ENCODE results near the gene STATH. TPM values are rescaled to one million over a fixed set of nuclear protein-coding genes. Genes with fewer than 3 reads are reported as not detected.

STATH gene
- polyA plus RNA-seq (2013) = not detected in 2 replicates

- Histone ChIP-seq H3K79me2 (ENCODE audit: control insufficient read depth, insufficient read depth, low read length, poor library complexity) (no peaks in the 10 kb centered on the region), H3K14ac (ENCODE audit: low read length) (no peak within 1 kb of the TSS), H3K23ac (ENCODE audit: low read length) (no peak within 1 kb of the TSS), H3K4me1 (ENCODE audit: control insufficient read depth in 1 of 2, insufficient read depth in 2 of 2, low read length in 2 of 2) (no peaks in the 10 kb centered on the region), H3K9me3 (ENCODE audit: insufficient read depth, low read depth, low read length) (no peaks in the 10 kb centered on the region), H2AK5ac (ENCODE audit: low read length) (no peak within 1 kb of the TSS), H3K4me3 (ENCODE audit: low read depth, low read length) (no peak within 1 kb of the TSS), H4K8ac (ENCODE audit: low read depth, low read length) (no peak within 1 kb of the TSS), H3K9ac (ENCODE audit: low read length) (no peak within 1 kb of the TSS), H3K18ac (ENCODE audit: low read length) (no peak within 1 kb of the TSS), H4K12ac (ENCODE audit: low read depth, low read length) (no peak within 1 kb of the TSS), H4K91ac (ENCODE audit: low read depth, low read length) (no peak within 1 kb of the TSS), H2BK12ac (ENCODE audit: low read length) (no peak within 1 kb of the TSS), H3K27ac (ENCODE audit: low read depth, low read length) (no peak within 1 kb of the TSS), H3K79me1 (ENCODE audit: low read length) (no peaks in the 10 kb centered on the region), H3K27me3 (ENCODE audit: insufficient read depth, low read length) (no peaks in the 10 kb centered on the region), H2BK120ac (ENCODE audit: insufficient read depth, low read length, poor library complexity) (no peak within 1 kb of the TSS), H2BK5ac (ENCODE audit: low read depth, low read length, poor library complexity) (no peak within 1 kb of the TSS), H3K4ac (ENCODE audit: low read depth, low read length) (no peak within 1 kb of the TSS), H3K4me2 (ENCODE audit: low read length) (no peak within 1 kb of the TSS), H3K36me3 (ENCODE audit: control insufficient read depth in 1 of 2, insufficient read depth in 2 of 2, low read length in 2 of 2) (no peaks in the 10 kb centered on the region), H2AFZ (ENCODE audit: insufficient read depth, low read length, poor library complexity) (no peak within 1 kb of the TSS)
- WGBS (ENCODE audit: extremely low coverage, insufficient coverage, insufficient read length) = no CpG with 5 or more reads among the region's 3 CpGs
- peak in 1 of 2 donors; percentile 3 for DNase-seq
Observed at GRCh38 chr4:69995526-69996016, at the start of gene STATH. TSS of gene STATH (plus strand) at chr4:69995966. CDS start at chr4:69998438, 2,472 bp downstream.

- no peak overlapping the region for H4K8ac ChIP-seq (ENCODE audit: low read depth, low read length)
- H3K9ac ChIP-seq (ENCODE audit: low read length) = no peak overlapping the region
- no peak overlapping the region for H4K91ac ChIP-seq (ENCODE audit: low read depth, low read length)
- no peak overlapping the region for H2AK5ac ChIP-seq (ENCODE audit: low read length)
- no peak overlapping the region for H2BK12ac ChIP-seq (ENCODE audit: low read length)
- WGBS (ENCODE audit: extremely low coverage, insufficient coverage, insufficient read length) = no CpG with 5 or more reads among the region's 3 CpGs
- H3K4me2 ChIP-seq (ENCODE audit: low read length) = no peak overlapping the region
- no peak overlapping the region for H3K27ac ChIP-seq (ENCODE audit: low read depth, low read length)
- H4K12ac ChIP-seq (ENCODE audit: low read depth, low read length) = no peak overlapping the region
- no peaks in the 10 kb centered on the region for H3K79me1 ChIP-seq (ENCODE audit: low read length)
- no peak overlapping the region for H3K18ac ChIP-seq (ENCODE audit: low read length)
- no peak overlapping the region for H2AFZ ChIP-seq (ENCODE audit: insufficient read depth, low read length, poor library complexity)
- no peak overlapping the region for H3K23ac ChIP-seq (ENCODE audit: low read length)
- no peak for DNase-seq
- no peak overlapping the region for H2BK5ac ChIP-seq (ENCODE audit: low read depth, low read length, poor library complexity)
- H3K27me3 ChIP-seq (ENCODE audit: insufficient read depth, low read length) = no peaks in the 10 kb centered on the region
- H2BK120ac ChIP-seq (ENCODE audit: insufficient read depth, low read length, poor library complexity) = no peak overlapping the region
- H3K14ac ChIP-seq (ENCODE audit: low read length) = no peak overlapping the region
- H3K4me1 ChIP-seq (ENCODE audit: control insufficient read depth in 1 of 2, insufficient read depth in 2 of 2, low read length in 2 of 2) = no peaks in the 10 kb centered on the region
- H3K9me3 ChIP-seq (ENCODE audit: insufficient read depth, low read depth, low read length) = no peaks in the 10 kb centered on the region
- H3K4me3 ChIP-seq (ENCODE audit: low read depth, low read length) = no peak overlapping the region
- H3K36me3 ChIP-seq (ENCODE audit: control insufficient read depth in 1 of 2, insufficient read depth in 2 of 2, low read length in 2 of 2) = no peaks in the 10 kb centered on the region
- no peak overlapping the region for H3K4ac ChIP-seq (ENCODE audit: low read depth, low read length)
- H3K79me2 ChIP-seq (ENCODE audit: control insufficient read depth, insufficient read depth, low read length, poor library complexity) = no peaks in the 10 kb centered on the region
Observed at GRCh38 chr4:69951602-69952001, 44.2 kb upstream of the STATH start.

- no peak for DNase-seq
- Histone ChIP-seq H3K18ac (ENCODE audit: low read length) (no peak overlapping the region), H3K4me2 (ENCODE audit: low read length) (no peak overlapping the region), H2BK120ac (ENCODE audit: insufficient read depth, low read length, poor library complexity) (no peak overlapping the region), H3K4me3 (ENCODE audit: low read depth, low read length) (no peak overlapping the region), H3K9me3 (ENCODE audit: insufficient read depth, low read depth, low read length) (no peaks in the 10 kb centered on the region), H3K27me3 (ENCODE audit: insufficient read depth, low read length) (no peaks in the 10 kb centered on the region), H3K27ac (ENCODE audit: low read depth, low read length) (no peak overlapping the region), H3K14ac (ENCODE audit: low read length) (no peak overlapping the region), H2AFZ (ENCODE audit: insufficient read depth, low read length, poor library complexity) (no peak overlapping the region), H2AK5ac (ENCODE audit: low read length) (no peak overlapping the region), H2BK5ac (ENCODE audit: low read depth, low read length, poor library complexity) (no peak overlapping the region), H4K8ac (ENCODE audit: low read depth, low read length) (no peak overlapping the region), H3K4ac (ENCODE audit: low read depth, low read length) (no peak overlapping the region), H3K23ac (ENCODE audit: low read length) (no peak overlapping the region), H3K36me3 (ENCODE audit: control insufficient read depth in 1 of 2, insufficient read depth in 2 of 2, low read length in 2 of 2) (no peaks in the 10 kb centered on the region), H3K79me2 (ENCODE audit: control insufficient read depth, insufficient read depth, low read length, poor library complexity) (no peaks in the 10 kb centered on the region), H3K4me1 (ENCODE audit: control insufficient read depth in 1 of 2, insufficient read depth in 2 of 2, low read length in 2 of 2) (no peaks in the 10 kb centered on the region), H3K79me1 (ENCODE audit: low read length) (no peaks in the 10 kb centered on the region), H3K9ac (ENCODE audit: low read length) (no peak overlapping the region), H2BK12ac (ENCODE audit: low read length) (no peak overlapping the region), H4K91ac (ENCODE audit: low read depth, low read length) (no peak overlapping the region), H4K12ac (ENCODE audit: low read depth, low read length) (peak overlapping the region; percentile 16)
- WGBS (ENCODE audit: extremely low coverage, insufficient coverage, insufficient read length) = no CpG with 5 or more reads among the region's 1 CpG
Observed at GRCh38 chr4:69957209-69957608, 38.6 kb upstream of the STATH start.

GRCh38 chr4:69965628-69966027 is 30.1 kb upstream of the STATH start, which contains the start of gene CSN2:
TSS of gene CSN2 (minus strand) at chr4:69965728. CDS start at chr4:69960995, 4,733 bp downstream.
- no peak within 1 kb of the TSS for H3K27ac ChIP-seq (ENCODE audit: low read depth, low read length)
- no peak within 1 kb of the TSS for H2AFZ ChIP-seq (ENCODE audit: insufficient read depth, low read length, poor library complexity)
- no peak within 1 kb of the TSS for H3K18ac ChIP-seq (ENCODE audit: low read length)
- H3K4ac ChIP-seq (ENCODE audit: low read depth, low read length) = no peak within 1 kb of the TSS
- H3K79me2 ChIP-seq (ENCODE audit: control insufficient read depth, insufficient read depth, low read length, poor library complexity) = no peaks in the 10 kb centered on the region
- no peaks in the 10 kb centered on the region for H3K4me1 ChIP-seq (ENCODE audit: control insufficient read depth in 1 of 2, insufficient read depth in 2 of 2, low read length in 2 of 2)
- H3K23ac ChIP-seq (ENCODE audit: low read length) = no peak within 1 kb of the TSS
- no peak within 1 kb of the TSS for H2BK5ac ChIP-seq (ENCODE audit: low read depth, low read length, poor library complexity)
- H3K36me3 ChIP-seq (ENCODE audit: control insufficient read depth in 1 of 2, insufficient read depth in 2 of 2, low read length in 2 of 2) = no peaks in the 10 kb centered on the region
- H2BK120ac ChIP-seq (ENCODE audit: insufficient read depth, low read length, poor library complexity) = no peak within 1 kb of the TSS
- no peak within 1 kb of the TSS for H3K9ac ChIP-seq (ENCODE audit: low read length)
- H3K9me3 ChIP-seq (ENCODE audit: insufficient read depth, low read depth, low read length) = no peaks in the 10 kb centered on the region
- H2AK5ac ChIP-seq (ENCODE audit: low read length) = no peak within 1 kb of the TSS
- no peak within 1 kb of the TSS for H2BK12ac ChIP-seq (ENCODE audit: low read length)
- DNase-seq = no peak
- H4K91ac ChIP-seq (ENCODE audit: low read depth, low read length) = no peak within 1 kb of the TSS
- no peak within 1 kb of the TSS for H3K4me3 ChIP-seq (ENCODE audit: low read depth, low read length)
- H3K14ac ChIP-seq (ENCODE audit: low read length) = no peak within 1 kb of the TSS
- H3K27me3 ChIP-seq (ENCODE audit: insufficient read depth, low read length) = no peaks in the 10 kb centered on the region
- no peak within 1 kb of the TSS for H4K8ac ChIP-seq (ENCODE audit: low read depth, low read length)
- no CpG with 5 or more reads among the region's 2 CpGs for WGBS (ENCODE audit: extremely low coverage, insufficient coverage, insufficient read length)
- H4K12ac ChIP-seq (ENCODE audit: low read depth, low read length) = no peak within 1 kb of the TSS
- H3K4me2 ChIP-seq (ENCODE audit: low read length) = no peak within 1 kb of the TSS
- no peaks in the 10 kb centered on the region for H3K79me1 ChIP-seq (ENCODE audit: low read length)

All from trophoblast cell (in vitro differentiated cells and primary cell).